Measurements from ENCODE around the gene C1orf116. TPM values are rescaled to one million over a fixed set of nuclear protein-coding genes. Genes with fewer than 3 reads are reported as not detected.

The C1orf116 gene
- total RNA-seq, 3 donors from 2014 or later: under 0.01 to 22.2 (median 5.6) TPM

GRCh38 chr1:207018707-207019106 is 13.8 kb downstream of the C1orf116 start:
- TF ChIP-seq POLR2AphosphoS5 (IDR thresholded peaks at IDR 0.05): no peak
- no peak for TF ChIP-seq CTCF (IDR thresholded peaks at IDR 0.05)
- no peak for TF ChIP-seq POLR2A (IDR thresholded peaks at IDR 0.05)
- intact Hi-C loops (cut with DNase I; ENCODE audit: low total_unique reads): no loop called here
- Histone ChIP-seq H3K27me3 (no peaks in the 10 kb centered on the region), H3K36me3 (no peaks in the 10 kb centered on the region), H3K9me3 (no peaks in the 10 kb centered on the region), H3K4me1 (peaks cover 0 to 5% of the 10 kb centered on the region in 2 donors), H3K27ac (peak overlapping the region; percentile 33 to 93), H3K4me3 (no peak overlapping the region)
- no peak for DNase-seq (ENCODE audit: low spot score in 2 of 2)

GRCh38 chr1:207017615-207018559 is 14.7 kb downstream of the C1orf116 start:
- Histone ChIP-seq H3K9me3 (no peaks in the 10 kb centered on the region), H3K4me3 (no peak overlapping the region), H3K36me3 (no peaks in the 10 kb centered on the region), H3K4me1 (peaks cover 0 to 5% of the 10 kb centered on the region in 2 donors), H3K27me3 (no peaks in the 10 kb centered on the region), H3K27ac (peak overlapping the region; percentile 39 to 93)
- TF ChIP-seq POLR2AphosphoS5 (IDR thresholded peaks at IDR 0.05) (peak in 1 of 3 donors; percentile 57), POLR2A (IDR thresholded peaks at IDR 0.05) (no peak)
- DNase-seq (ENCODE audit: low spot score in 2 of 2): peak in 1 of 2 donors; percentile 77
- intact Hi-C loops (cut with DNase I; ENCODE audit: low total_unique reads): no loop called here

- Histone ChIP-seq H3K27me3 (no peaks in the 10 kb centered on the region), H3K9me3 (no peaks in the 10 kb centered on the region), H3K4me1 (peaks cover 0 to 5% of the 10 kb centered on the region in 2 donors), H3K36me3 (no peaks in the 10 kb centered on the region), H3K4me3 (no peak overlapping the region), H3K27ac (no peak overlapping the region)
- TF ChIP-seq POLR2AphosphoS5 (IDR thresholded peaks at IDR 0.05) (no peak), POLR2A (IDR thresholded peaks at IDR 0.05) (no peak), CTCF (IDR thresholded peaks at IDR 0.05) (no peak)
- DNase-seq (ENCODE audit: low spot score in 2 of 2): no peak
- intact Hi-C loops (cut with DNase I; ENCODE audit: low total_unique reads): no loop called here
Observed at GRCh38 chr1:207015791-207016190, 16.8 kb downstream of the C1orf116 start.

DNA sequence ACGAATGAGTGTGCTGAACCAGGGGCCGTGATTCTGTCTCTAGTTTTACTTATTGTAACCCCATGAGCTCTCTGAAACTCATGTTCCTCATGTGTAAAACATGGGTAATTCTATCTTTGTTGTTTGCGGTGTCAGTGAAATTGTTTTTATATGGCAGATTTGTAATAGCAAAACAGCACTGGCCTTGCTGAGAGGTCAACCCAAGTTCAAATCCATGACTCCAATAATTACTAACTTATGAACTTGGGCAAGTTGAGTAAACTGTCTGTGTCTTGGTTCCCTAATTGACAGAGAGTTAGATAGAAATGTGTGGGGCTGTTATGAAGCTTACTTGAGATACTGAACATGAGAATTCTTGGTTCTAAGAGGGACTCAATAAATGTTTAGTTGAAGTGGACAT is 17.8 kb downstream of the C1orf116 start:
- Histone ChIP-seq H3K36me3 (no peaks in the 10 kb centered on the region), H3K4me1 (peaks cover 0 to 5% of the 10 kb centered on the region in 2 donors), H3K9me3 (no peaks in the 10 kb centered on the region), H3K27ac (no peak overlapping the region), H3K27me3 (no peaks in the 10 kb centered on the region), H3K4me3 (no peak overlapping the region)
- DNase-seq (ENCODE audit: low spot score in 2 of 2): no peak
- intact Hi-C loops (cut with DNase I; ENCODE audit: low total_unique reads): no loop called here
- no peak for TF ChIP-seq POLR2A (IDR thresholded peaks at IDR 0.05)
- TF ChIP-seq CTCF (IDR thresholded peaks at IDR 0.05): no peak
- no peak for TF ChIP-seq POLR2AphosphoS5 (IDR thresholded peaks at IDR 0.05)

GRCh38 chr1:207013321-207014085 is 19.1 kb downstream of the C1orf116 start:
- TF ChIP-seq POLR2AphosphoS5 (IDR thresholded peaks at IDR 0.05): no peak
- no peak for TF ChIP-seq POLR2A (IDR thresholded peaks at IDR 0.05)
- no peak for TF ChIP-seq CTCF (IDR thresholded peaks at IDR 0.05)
- no peak for DNase-seq (ENCODE audit: low spot score in 2 of 2)
- Histone ChIP-seq H3K4me1 (peaks cover 0 to 5% of the 10 kb centered on the region in 2 donors), H3K27ac (no peak overlapping the region), H3K4me3 (no peak overlapping the region), H3K36me3 (no peaks in the 10 kb centered on the region), H3K27me3 (no peaks in the 10 kb centered on the region), H3K9me3 (peaks cover 0 to 9% of the 10 kb centered on the region in 2 donors)
- intact Hi-C loops (cut with DNase I; ENCODE audit: low total_unique reads): no loop called here

All from breast epithelium (tissue), 4 donors.